Measurements from ENCODE around the gene CUX1.

DNA sequence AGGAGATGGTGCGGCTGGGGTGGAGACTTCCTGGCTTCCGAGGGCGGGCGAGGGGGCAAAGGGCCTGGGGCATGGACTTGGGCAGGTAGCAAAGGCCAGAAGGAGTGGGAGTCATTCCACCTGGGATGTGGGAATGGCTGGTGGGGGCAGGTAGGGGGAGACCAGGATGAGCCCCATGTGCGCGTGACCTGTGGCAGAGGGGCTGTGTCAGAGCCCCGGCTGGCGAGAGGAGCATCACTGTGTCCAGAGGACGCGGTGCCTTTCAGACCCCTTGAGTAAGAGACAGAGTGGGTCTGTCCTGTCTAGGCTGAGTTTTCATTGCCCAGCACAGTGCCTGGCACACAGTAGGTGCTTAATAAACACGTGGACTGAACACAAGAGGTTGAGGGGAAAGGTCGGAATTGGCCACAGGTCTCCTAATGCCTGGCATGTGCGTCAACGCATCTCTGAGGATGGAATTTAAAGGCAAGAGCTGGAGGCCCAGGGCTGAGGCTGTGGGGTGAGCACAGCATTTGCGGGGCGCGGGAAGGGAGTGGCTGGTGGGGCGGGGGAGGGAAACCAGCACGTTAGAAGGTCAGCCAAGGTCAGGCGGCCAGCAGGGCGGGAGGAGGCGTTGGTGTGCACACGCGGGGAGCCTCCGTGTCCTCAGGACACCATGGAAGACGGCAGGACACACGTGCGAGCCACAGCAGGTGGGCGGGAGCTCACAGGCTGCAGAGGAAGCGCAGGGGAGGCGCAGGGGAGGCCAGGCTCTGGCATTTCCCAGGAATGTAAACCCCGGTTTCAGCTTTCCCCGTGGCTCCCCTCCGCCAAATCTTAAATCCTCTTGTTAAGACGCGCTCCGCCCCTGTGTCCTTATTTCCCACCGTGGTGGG lies 51.8 kb downstream of the CUX1 start:
- TF ChIP-seq CTCF (IDR thresholded peaks at IDR 0.05; ENCODE audit: insufficient read depth, low read length) (no peak), REST (IDR thresholded peaks at IDR 0.05; ENCODE audit: insufficient replicate concordance, low read depth) (no peak), POLR2AphosphoS5 (IDR thresholded peaks at IDR 0.05; ENCODE audit: low read depth) (no peak), GABPA (IDR thresholded peaks at IDR 0.05; ENCODE audit: low read depth) (no peak)

All from HL-60 (cell line).